ENCODE data around the gene RPL29. TPM values are rescaled to one million over a fixed set of nuclear protein-coding genes. Genes with fewer than 3 reads are reported as not detected.
"Not testable (repeated sequence)": the region's sequence is repeated elsewhere in the genome, so short reads cannot be mapped to it uniquely, and the experiment has no call there.

The RPL29 gene
- total RNA-seq, 1 donor from 2014 or later, result 1,884 TPM

GRCh38 chr3:52036829-52037228, 41.1 kb upstream of the RPL29 start:
- intact Hi-C loops (cut with micrococcal nuclease), result no loop called here
- H3K4me1 Mint-ChIP-seq, result peaks cover 4% of the 10 kb centered on the region
- ChIA-PET POLR2A (interaction anchor here (0.8 kb wide), 1 partner anchor 19 kb away, joined by 3 read pairs; the partner anchor contains the start of gene DUSP7), CTCF (interaction anchor here (1.3 kb wide), 1 partner anchor 20 kb away, joined by 3 read pairs; no protein-coding TSS in a partner anchor)
- H3K27ac Mint-ChIP-seq, result no peak overlapping the region
- TF ChIP-seq, protein P1, sequence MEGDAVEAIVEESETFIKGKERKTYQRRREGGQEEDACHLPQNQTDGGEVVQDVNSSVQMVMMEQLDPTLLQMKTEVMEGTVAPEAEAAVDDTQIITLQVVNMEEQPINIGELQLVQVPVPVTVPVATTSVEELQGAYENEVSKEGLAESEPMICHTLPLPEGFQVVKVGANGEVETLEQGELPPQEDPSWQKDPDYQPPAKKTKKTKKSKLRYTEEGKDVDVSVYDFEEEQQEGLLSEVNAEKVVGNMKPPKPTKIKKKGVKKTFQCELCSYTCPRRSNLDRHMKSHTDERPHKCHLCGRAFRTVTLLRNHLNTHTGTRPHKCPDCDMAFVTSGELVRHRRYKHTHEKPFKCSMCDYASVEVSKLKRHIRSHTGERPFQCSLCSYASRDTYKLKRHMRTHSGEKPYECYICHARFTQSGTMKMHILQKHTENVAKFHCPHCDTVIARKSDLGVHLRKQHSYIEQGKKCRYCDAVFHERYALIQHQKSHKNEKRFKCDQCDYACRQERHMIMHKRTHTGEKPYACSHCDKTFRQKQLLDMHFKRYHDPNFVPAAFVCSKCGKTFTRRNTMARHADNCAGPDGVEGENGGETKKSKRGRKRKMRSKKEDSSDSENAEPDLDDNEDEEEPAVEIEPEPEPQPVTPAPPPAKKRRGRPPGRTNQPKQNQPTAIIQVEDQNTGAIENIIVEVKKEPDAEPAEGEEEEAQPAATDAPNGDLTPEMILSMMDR (IDR thresholded peaks at IDR 0.05), result no peak
- ATAC-seq (ENCODE audit: low read depth) (no peak), DNase-seq (no peak)
- peaks cover 2% of the 10 kb centered on the region for H3K27me3 Mint-ChIP-seq
- H3K9me3 Mint-ChIP-seq, result no peaks in the 10 kb centered on the region
- no peaks in the 10 kb centered on the region for H3K36me3 Mint-ChIP-seq (ENCODE audit: low read depth)
- no peak overlapping the region for H3K4me3 Mint-ChIP-seq

DNA sequence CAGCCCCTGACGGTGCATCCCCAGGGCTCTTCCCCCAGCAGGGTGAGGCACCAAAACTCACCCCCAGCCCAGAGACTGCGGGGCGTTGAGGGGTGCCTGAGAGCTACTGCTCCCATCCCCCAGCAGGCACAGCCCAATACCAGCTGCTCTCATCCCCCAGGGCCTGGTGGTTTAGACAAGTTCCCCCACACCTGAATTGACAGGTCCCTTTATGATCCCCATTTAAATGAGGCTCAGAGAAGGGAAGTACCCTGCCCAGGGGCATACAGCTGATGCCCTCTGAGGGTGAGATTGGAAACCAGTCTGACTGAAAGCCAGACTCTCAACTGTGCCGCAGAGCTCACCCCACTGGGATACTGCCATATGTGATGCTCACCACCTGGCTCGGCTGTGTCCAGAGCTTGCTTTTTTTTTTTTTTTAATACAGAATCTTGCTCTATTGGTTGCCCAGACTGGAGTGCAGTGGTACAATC, 40.6 kb upstream of the RPL29 start:
- ATAC-seq (ENCODE audit: low read depth), result peak; percentile 86
- H3K27me3 Mint-ChIP-seq, result peaks cover 2% of the 10 kb centered on the region
- no peak for DNase-seq
- TF ChIP-seq, protein P1 (IDR thresholded peaks at IDR 0.05), result no peak
- no peaks in the 10 kb centered on the region for H3K36me3 Mint-ChIP-seq (ENCODE audit: low read depth)
- H3K4me3 Mint-ChIP-seq, result no peak overlapping the region
- intact Hi-C loops (cut with micrococcal nuclease), result no loop called here
- H3K9me3 Mint-ChIP-seq, result no peaks in the 10 kb centered on the region
- ChIA-PET POLR2A (interaction anchor here (0.6 to 0.9 kb wide), 4 partner anchors 12 to 536 kb away, joined by 3 to 6 read pairs (median 4); partner anchors contain the start of genes DCAF1 and DUSP7), CTCF (interaction anchor here (1.3 kb wide), 1 partner anchor 21 kb away, joined by 3 read pairs; no protein-coding TSS in a partner anchor)
- H3K27ac Mint-ChIP-seq, result no peak overlapping the region
- H3K4me1 Mint-ChIP-seq, result peaks cover 4% of the 10 kb centered on the region

- ChIA-PET POLR2A (no interaction called here), CTCF (no interaction called here)
- H3K27ac Mint-ChIP-seq, result no peak overlapping the region
- no peak overlapping the region for H3K4me3 Mint-ChIP-seq
- no peaks in the 10 kb centered on the region for H3K9me3 Mint-ChIP-seq
- ATAC-seq (ENCODE audit: low read depth) (no peak), DNase-seq (no peak)
- no peaks in the 10 kb centered on the region for H3K36me3 Mint-ChIP-seq (ENCODE audit: low read depth)
- peaks cover 2% of the 10 kb centered on the region for H3K27me3 Mint-ChIP-seq
- TF ChIP-seq, protein P1 (IDR thresholded peaks at IDR 0.05), result no peak
- intact Hi-C loops (cut with micrococcal nuclease), result no loop called here
- H3K4me1 Mint-ChIP-seq, result peaks cover 4% of the 10 kb centered on the region
Measured at GRCh38 chr3:52034651-52035050, 39.0 kb upstream of the RPL29 start.

GRCh38 chr3:52034212-52034611, 38.5 kb upstream of the RPL29 start:
- peaks cover 4% of the 10 kb centered on the region for H3K4me1 Mint-ChIP-seq

GRCh38 chr3:52033748-52034147, 38.1 kb upstream of the RPL29 start:
- CTCF ChIA-PET; H3K4me3 Mint-ChIP-seq; H3K9me3 Mint-ChIP-seq; DNase-seq; H3K27me3 Mint-ChIP-seq; H3K4me1 Mint-ChIP-seq; H3K36me3 Mint-ChIP-seq (ENCODE audit: low read depth); intact Hi-C loops (cut with micrococcal nuclease); H3K27ac Mint-ChIP-seq; ATAC-seq (ENCODE audit: low read depth): not testable (repeated sequence)
- POLR2A ChIA-PET, result interaction anchor here (0.5 to 0.6 kb wide), 3 partner anchors 107 to 399 kb away, joined by 4 to 8 read pairs (median 6); no protein-coding TSS in a partner anchor

More at GRCh38 chr3:52034212-52034611, 38.5 kb upstream of the RPL29 start:
- no peak overlapping the region for H3K4me3 Mint-ChIP-seq
- H3K27me3 Mint-ChIP-seq, result no peaks in the 10 kb centered on the region
- ATAC-seq (ENCODE audit: low read depth) (no peak), DNase-seq (no peak)
- ChIA-PET POLR2A (no interaction called here), CTCF (no interaction called here)
- H3K36me3 Mint-ChIP-seq (ENCODE audit: low read depth), result no peaks in the 10 kb centered on the region
- H3K27ac Mint-ChIP-seq, result no peak overlapping the region
- TF ChIP-seq, protein P1 (IDR thresholded peaks at IDR 0.05), result no peak
- no peaks in the 10 kb centered on the region for H3K9me3 Mint-ChIP-seq
- intact Hi-C loops (cut with micrococcal nuclease), result no loop called here

Measured in activated B cell treated with CpG ODN at 0.5 μM for 24 hours (primary cell).